GM21619 (cell line): Measurements from ENCODE around the gene DPP6.

Experiments used
- ATAC-seq: cut with Tn5 transposase; IDR thresholded peaks from one replicate; pipeline ENCODE4 v1.9.1; 2021; ENCODE audit not compliant: unreplicated experiment

Gene DPP6

DNA sequence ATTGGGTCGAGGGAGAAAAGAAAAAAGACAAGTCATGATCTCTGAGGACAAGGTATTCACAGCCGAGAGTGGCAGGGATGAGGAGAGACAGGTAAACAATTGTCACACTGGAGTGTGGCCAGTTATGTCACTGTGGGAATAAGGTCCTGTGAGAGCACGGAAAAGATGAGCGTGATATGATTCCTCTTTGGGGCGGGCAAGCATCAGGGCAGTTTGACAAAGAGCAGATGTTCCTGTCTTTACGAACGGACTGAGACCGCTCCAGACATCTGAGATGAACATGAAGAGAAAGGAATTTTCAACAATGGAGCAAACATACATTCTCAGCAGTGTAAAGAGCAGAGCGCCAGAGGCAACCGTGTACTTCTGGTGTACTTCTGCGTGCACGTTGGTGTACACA is 278.1 kb downstream of the DPP6 start:
- ATAC-seq: no peak

- no peak for ATAC-seq
These were observed 280.8 kb downstream of the DPP6 start for GRCh38 chr7:154332811-154333580.

DNA sequence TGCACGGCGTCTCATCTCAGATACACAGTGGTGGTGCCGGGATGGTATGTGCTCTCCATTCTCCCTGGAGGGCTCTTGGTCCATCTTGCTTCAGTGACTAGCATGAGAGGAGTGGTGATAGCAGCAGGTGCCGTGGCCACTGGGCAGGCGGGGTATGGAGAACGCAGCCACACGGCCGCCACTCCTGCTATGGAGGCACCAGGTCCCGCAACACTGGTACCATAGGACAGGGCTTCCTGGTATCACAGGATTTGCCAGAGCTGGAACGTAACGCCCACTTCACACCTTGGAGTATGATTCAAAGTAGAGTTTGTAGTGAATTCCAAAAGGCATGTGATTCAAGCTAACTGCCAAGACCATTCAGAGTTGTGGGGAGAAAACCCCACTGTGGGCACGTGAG is 284.1 kb downstream of the DPP6 start:
- ATAC-seq: no peak

GRCh38 chr7:154338701-154339506 is 286.7 kb downstream of the DPP6 start:
- ATAC-seq: no peak

- ATAC-seq: no peak
These were observed 290.9 kb downstream of the DPP6 start for GRCh38 chr7:154342971-154343633.

DNA sequence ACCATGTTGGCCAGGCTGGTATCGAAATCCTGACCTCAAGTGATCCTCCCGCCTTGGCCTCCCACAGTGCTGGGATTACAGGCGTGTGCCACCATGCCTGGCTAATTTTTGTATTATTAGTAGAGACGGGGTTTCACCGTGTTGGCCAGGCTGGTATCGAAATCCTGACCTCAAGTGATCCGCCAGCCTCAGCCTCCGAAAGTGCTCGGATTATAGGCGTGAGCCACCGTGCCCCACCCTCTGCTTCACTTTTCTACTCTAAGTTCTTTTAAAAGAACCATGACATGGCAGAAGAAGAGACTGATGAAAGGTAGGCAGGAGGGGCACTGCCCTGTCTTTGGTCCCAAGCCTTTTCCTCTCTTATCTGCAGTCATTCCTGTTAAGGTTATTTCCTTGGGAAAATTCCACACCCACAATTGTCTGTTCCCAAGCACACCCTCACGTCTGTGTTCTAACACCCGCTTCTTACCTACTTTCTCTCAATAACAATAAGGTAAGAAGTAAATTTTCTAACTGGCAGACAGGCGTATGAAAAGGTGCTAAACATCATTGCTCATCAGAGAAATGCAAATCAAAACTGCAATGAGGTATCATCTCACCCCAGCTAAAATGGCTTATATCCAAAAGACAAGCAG is 291.7 kb downstream of the DPP6 start:
- ATAC-seq: no peak

DNA sequence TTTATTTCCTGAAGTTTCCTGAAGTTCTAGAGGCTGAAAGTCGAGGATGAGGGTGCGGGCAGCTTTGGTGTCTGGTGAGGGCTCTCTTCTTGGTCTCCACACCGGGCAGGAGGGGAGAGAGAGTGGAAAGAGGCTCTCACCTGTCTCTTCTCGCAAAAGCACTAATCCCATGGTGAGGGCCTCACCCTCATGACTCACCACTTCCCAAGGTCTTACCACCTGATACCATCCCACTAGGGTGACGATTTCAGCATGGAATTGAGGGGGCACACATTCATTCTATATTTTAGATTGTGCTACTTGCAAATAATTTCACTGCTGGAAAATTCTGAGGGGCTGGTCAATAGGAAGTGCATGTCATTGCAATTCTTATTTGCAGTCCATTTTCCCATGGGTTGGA is 292.9 kb downstream of the DPP6 start:
- ATAC-seq: no peak

GRCh38 chr7:154347700-154348266 is 295.6 kb downstream of the DPP6 start:
- no peak for ATAC-seq

DNA sequence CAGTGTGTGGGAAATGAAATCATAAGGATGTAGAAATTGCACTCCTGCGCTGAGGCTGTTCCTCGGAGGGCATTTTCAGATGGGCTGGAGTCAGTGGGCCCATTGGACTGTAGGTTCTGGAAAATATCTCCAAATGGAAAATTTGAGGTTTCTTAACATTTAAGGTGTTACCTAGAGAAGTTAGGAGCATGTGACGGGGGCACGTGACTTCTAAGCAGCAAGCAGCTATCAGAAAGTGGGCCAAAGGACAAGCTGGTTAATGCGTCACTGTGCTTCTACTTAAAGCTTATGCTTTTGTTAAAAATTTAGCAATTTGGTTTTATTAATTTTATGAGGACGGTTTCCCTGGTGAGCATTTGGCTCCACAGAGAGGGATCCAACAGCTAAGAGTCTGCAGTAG is 298.7 kb downstream of the DPP6 start:
- ATAC-seq: no peak

GRCh38 chr7:154353355-154353767 is 301.2 kb downstream of the DPP6 start:
- ATAC-seq: no peak

- ATAC-seq: no peak
These were observed 312.0 kb downstream of the DPP6 start for GRCh38 chr7:154364170-154364569.

DNA sequence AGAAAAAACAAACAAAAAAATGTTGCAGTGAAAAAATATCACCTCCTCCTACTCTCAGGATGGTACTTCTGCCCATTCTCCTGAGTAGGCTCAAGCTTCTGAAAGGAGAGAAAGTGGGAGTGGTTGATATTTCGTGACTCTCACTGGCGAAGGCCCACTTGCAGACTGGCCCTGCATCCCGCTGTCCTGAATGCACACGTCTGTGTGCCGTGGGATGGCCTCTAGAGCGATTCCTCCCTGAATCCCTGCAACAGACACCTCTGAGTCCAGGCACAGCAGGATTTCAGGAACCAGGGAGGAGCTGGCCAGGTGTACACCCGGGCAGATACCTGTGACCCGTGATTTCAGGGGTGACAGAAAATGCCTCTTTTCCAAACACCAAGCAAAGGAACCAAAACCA is 319.2 kb downstream of the DPP6 start:
- ATAC-seq: no peak

- no peak for ATAC-seq
These were observed 319.9 kb downstream of the DPP6 start for GRCh38 chr7:154372011-154372601.

DNA sequence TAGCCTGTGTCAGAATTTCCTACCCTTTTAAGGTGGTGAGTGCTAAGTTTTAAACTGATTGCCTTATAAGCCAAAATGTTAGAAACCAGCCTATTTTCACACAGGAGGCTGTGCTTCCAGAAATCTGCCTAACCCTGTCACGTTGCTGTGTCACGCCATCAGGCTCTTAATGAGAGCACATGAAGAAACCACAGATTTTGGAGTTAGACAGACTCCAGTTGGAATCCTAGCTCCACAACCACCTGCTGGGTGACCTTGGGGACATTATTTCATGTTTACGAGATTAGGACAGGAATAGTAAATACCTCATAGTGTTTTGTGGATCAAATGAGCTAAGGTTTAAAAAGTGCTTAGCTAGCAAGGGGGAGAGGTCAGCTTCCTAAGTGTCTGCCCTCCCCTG is 321.8 kb downstream of the DPP6 start:
- no peak for ATAC-seq

- no peak for ATAC-seq
These were observed 323.8 kb downstream of the DPP6 start for GRCh38 chr7:154375956-154376355.

- no peak for ATAC-seq
These were observed 328.6 kb downstream of the DPP6 start for GRCh38 chr7:154380771-154381170.

DNA sequence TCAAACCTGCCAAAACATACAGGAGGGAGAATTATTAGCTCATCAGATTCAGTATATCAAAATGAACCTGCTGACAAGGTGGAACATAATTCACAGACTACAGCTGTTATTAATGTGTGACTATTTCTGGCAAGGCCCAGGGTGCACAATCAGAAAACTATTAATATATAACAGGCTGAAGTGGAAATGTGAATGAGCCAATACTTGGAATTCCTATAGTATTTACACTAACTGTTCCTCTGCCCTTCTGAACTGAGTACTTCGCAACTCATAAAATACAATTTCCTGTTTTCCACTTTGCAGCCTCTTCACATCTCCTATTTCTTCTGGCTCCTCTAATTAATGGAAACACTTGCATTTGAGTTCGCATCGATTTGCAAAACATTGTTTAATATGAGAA is 330.8 kb downstream of the DPP6 start:
- ATAC-seq: no peak

GRCh38 chr7:154385214-154385613 is 333.0 kb downstream of the DPP6 start:
- no peak for ATAC-seq

- ATAC-seq: no peak
These were observed 335.1 kb downstream of the DPP6 start for GRCh38 chr7:154387252-154387651.

DNA sequence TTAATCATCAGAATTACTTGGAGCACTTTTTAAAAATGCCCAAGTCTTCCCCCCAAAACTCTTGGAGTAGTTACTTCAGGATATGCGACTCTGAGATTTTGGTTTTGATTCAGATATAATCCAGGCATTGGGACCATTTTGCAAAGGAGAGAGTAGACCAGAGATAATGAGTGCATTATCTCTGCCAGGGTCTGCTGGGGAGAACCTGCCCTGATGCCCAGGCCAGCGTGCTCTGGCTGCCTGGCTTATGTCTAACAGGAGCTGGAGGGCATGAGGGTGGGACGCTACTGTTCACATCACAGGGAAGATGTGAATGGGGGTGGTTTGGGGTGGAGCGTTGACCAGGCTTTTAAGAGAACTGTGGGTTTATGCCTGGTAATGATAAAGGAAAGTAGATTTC is 336.2 kb downstream of the DPP6 start:
- no peak for ATAC-seq

DNA sequence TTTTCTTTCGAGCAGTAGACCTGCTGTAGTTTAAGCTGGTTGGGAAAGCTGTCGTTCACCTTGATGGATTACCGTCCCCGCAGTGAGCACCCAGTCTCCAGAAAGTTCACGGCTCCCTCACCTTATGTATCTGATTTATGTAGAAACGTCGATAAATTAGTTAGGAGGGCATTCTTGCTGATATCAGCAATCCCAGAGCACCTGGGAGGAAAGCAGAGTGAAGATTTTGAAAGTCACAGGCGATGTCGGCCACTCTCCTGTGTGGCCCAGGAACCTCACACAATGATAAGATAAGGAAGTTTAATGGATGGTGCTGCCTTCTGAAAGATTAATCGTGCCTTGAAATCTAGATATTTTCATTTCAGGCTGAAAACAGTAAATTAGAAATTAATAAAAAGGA is 336.8 kb downstream of the DPP6 start:
- no peak for ATAC-seq
